Putamen (tissue), 1 donor: ENCODE results near the gene FBXO31.
"Not testable (repeated sequence)": the region's sequence is repeated elsewhere in the genome, so short reads cannot be mapped to it uniquely, and the experiment has no call there.

Experiments used
- DNase-seq: peaks from one replicate; pipeline ENCODE4 v3.0.0-alpha.2; 2016; ENCODE audit warnings: low spot score

Gene FBXO31

DNA sequence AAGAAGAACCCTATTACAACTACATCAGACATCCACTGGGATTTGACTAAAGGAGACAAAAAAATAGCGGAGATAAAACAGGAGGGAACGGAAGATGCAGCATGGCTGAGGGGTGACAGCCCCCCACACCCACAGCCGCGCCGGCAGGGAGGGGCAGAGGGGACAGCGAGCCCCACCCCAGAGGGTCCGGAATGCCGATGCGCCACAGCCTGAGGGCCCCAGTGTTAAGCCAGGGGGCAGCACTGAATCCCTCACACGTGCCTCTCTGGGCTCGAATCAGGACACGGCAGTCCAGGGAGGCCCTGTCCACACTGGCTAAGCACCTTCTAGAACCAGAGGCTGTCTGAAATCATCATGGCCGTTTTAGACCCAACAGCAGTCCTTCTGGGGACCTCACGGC lies 27.4 kb upstream of the FBXO31 start:
- DNase-seq, result no peak

DNA sequence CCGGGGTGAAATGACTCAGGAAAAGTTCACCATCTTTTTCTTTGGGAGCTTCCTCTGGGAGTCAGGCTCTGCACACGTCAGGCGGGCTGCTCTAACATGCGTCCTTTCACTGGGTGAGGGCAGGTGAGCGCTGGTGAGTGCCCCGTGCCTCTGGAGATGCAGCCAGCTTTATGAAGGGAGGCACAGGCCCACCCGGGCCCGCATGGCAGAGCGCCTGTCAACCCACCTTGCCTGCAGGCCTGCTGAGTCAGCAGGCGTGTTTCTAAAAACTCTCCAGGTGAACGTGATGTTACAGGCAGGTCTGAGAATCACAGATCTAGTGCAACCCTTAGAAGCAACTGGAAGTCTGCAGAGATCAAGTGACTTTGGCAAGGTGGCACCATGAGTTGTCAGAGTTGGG lies 27.0 kb upstream of the FBXO31 start:
- no peak for DNase-seq

- no peak for DNase-seq
These were observed 26.2 kb upstream of the FBXO31 start for GRCh38 chr16:87409781-87410180.

GRCh38 chr16:87409153-87409552 lies 25.6 kb upstream of the FBXO31 start:
- DNase-seq, result no peak

DNA sequence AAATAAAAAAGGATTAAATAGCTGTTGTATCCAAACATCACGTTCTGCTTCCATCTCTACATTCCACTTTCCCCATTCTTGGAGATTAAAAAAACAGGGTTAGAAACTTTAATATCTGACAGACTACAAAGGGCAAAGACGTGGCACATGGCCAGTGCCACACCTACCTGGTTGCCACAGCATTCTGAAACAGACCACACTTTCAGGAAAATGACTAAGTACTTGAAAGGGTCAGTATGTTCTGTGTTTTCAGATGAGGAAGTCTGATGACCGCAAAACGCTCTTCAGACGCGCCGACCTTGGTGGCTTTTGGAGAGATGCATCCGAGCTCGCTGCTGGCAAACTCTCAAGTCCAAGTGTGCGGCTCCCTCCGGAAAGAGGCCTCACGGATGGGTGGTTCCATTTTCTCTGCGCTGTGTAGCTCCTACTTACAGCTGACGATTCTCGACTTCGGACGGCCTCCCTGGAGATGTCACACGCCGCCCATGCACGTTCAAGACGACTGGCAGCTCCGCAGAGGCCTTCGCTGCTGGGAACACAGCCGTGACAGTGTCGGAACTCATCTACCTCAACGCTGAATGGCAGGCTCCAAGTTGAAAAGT lies 24.0 kb upstream of the FBXO31 start:
- no peak for DNase-seq

DNA sequence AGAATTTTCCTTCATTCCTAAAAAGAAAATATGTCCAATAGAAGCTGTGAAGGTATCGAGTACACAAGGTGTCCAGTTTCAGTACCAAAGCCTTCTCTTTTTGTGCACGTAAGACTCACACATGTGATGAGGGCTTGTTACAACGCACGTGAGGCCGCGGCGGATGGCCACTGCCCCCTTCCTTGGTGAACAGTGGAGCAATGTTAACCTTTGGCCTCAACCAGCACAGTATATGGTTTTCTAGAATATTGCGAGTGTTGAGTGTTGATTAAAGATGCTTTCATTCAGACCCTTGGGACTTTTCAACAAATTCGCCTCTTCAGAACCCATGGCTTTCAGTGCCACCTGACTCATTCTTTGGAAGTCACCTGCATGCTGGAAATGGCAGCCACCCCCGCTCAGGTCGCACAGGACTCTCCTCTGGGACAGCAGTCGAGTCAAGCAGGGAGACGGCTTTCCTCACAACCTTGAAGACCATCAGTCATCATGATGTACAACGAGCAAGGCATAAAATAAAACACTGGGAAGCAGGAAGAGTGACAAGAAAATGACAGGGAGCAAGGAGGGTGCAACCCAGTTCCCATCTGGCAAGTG lies 23.0 kb upstream of the FBXO31 start:
- no peak for DNase-seq

DNA sequence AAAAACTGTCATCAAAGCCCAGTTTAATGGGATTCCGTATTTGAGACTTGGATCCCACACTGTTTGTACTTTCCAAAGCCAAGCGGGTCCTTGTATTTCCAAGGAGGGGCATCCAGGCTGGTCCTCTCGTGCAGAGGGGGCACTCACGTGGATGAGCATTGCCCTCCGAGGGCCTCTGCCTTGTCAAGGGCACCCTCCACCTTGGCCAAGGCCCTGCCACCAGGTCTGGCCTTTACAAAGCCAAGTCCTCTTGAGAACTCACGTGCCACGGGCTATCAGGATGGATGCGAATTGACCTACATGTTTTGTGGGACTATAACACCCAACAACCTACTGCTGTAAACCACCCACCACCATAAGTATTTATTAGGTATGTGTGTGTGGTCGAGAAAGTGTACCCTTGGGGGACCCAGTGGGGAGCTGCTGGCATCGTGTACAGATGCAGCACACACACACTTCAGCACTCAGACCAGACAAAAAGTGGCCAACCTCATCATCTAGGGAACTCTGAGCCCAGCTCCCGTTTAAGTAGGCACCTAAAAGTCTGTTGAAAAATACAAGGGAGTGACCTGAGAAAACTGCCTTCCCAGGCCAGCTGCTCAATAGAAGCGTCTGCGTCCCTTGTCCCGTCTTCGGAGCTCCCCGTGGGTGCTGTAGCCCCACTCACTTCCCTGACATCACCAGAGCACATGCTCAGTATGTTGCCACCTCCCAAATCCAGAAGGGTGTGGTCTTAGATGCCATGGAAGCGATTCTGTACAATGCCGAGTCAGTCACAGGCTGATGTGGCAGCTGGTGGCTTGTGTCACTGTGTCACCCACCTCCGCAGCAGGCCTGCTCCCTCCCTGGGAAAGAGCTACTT lies 21.4 kb upstream of the FBXO31 start:
- no peak for DNase-seq

GRCh38 chr16:87395181-87395842 lies 11.7 kb upstream of the FBXO31 start:
- no peak for DNase-seq

GRCh38 chr16:87393680-87394055 lies 10.1 kb upstream of the FBXO31 start:
- DNase-seq, result no peak

GRCh38 chr16:87392821-87393679 lies 9.5 kb upstream of the FBXO31 start:
- DNase-seq, result no peak

GRCh38 chr16:87391950-87392820 lies 8.6 kb upstream of the FBXO31 start, which contains the start of gene MAP1LC3B:
MAP1LC3B (plus strand) TSS chr16:87392336; CDS start chr16:87392428, 92 bp downstream.
- DNase-seq, result peak; percentile 97

DNA sequence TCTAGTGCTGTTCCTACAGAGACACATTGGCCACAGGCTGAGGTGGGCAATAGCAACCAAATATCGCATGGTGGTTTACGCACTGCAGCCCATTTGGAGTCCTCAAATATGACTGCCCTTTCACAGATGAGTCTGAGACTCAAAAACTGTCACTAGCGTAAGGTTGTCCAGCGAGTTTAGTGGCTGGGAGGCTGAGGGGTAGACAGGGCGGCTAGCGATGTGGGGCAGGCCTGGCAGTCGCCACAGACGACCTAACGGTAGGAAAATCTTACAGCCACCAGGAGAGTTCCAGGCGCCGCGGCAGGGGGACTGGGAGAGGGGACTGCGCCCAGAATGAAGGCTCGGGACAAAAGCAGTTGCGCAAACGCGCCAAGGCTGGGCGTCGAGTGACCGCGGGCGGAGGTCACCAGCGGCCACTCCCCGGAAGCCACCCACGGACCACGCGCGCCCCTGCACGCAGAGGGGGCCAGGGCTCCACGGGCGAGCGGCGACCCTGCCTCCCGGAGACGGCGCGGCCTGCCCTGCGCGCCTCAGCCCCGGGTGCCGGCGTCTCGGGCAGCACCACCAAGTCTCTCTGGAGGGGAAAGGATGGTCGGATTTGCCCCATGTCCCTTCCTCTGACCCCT lies 7.9 kb upstream of the FBXO31 start:
- no peak for DNase-seq

DNA sequence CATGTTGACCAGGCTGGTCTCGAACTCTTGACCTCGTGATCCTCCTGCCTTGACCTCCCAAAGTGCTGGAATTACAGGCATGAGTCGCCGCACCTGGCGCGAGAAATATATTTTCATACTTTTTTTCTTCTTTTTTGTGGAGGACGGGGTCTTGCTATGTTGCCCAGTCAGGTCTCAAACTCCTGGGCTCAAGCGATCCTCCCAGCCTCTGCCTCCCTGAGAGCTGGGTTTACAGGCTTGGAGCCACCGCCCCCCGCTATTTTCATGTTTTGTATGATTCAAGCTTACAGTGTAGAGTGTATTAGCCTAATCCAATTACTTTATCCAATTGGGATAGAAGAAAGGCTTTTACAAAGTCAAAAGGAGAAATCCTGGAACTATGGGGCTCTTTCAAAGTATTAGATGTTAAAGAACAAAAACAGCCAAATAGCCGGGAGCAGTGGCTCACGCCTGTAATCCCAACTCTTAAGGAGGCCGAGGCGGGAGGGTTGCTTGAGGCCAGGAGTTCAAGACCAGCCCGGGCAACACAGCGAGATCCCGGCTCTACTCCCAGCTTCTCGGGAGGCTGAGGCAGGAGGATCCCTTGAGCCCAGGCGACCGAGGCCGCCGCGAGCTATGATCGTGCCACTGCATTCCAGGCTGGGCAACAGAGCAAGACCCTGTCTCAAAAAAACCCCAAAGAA lies 7.2 kb upstream of the FBXO31 start:
- no peak for DNase-seq

DNA sequence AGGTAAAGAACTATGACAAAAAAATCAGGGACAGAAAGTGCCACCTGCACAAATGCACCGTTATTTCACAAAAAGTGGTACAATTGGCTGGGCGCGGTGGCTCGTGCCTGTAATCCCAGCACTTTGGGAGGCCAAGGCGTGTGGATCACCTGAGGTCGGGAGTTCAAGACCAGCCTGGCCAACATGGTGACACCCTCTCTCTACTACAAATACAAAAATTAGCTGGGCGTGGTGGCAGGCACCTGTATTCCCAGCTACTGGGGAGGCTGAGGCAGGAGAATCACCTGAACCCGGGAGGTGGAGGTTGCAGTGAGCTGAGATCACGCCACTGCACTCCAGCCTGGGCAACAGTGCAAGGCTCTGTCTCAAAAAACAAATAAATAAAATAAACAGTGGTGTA lies 6.3 kb upstream of the FBXO31 start:
- not testable (repeated sequence) for DNase-seq

- DNase-seq, result no peak
These were observed 5.7 kb upstream of the FBXO31 start for GRCh38 chr16:87389245-87389644.

- no peak for DNase-seq
These were observed 5.2 kb upstream of the FBXO31 start for GRCh38 chr16:87388818-87389134.

- peak; percentile 99 for DNase-seq
These were observed 4.6 kb upstream of the FBXO31 start for GRCh38 chr16:87387942-87388817.

- not testable (repeated sequence) for DNase-seq
These were observed 1.2 kb upstream of the FBXO31 start for GRCh38 chr16:87384875-87385167.
